ENCODE data around the gene NCOR1. TPM values are rescaled to one million over a fixed set of nuclear protein-coding genes. Genes with fewer than 3 reads are reported as not detected.

The NCOR1 gene
- total and polyA plus RNA-seq, 2 of the 8 experiments (the other 6 are each of a cell fraction or from before 2014, with no cell fraction given): 65.4 to 142 TPM

- ChIA-PET POLR2A (ENCODE audit: partially characterized antibody) (interaction anchor here (0.8 to 4.8 kb wide), 12 partner anchors 10 to 166 kb away, joined by 3 to 46 read pairs (median 4); partner anchors contain the start of genes CENPV and UBB), CTCF (ENCODE audit: partially characterized antibody) (interaction anchor here (1.2 kb wide), 1 partner anchor 11 kb away, joined by 4 read pairs; no protein-coding TSS in a partner anchor)
- H3K79me1 ChIP-seq (ENCODE audit: low read depth, low read length): no peaks in the 10 kb centered on the region
- peak overlapping the region; percentile 80 to 92 (median 90) for H3K4me3 ChIP-seq (ENCODE audit: extremely low read depth in 1 of 4, insufficient read depth in 2 of 4, low read depth in 3 of 4, low read length in 4 of 4)
- H2BK20ac ChIP-seq (ENCODE audit: low read length): no peak overlapping the region
- H3K4me2 ChIP-seq (ENCODE audit: insufficient read depth in 1 of 2, low read depth in 2 of 2, low read length in 2 of 2): peak overlapping the region; percentile 80 to 90
- H3K9me3 ChIP-seq (ENCODE audit: insufficient read depth in 2 of 2, low read depth in 1 of 2, low read length in 1 of 2): no peaks in the 10 kb centered on the region
- no peak overlapping the region for H4K91ac ChIP-seq (replicated peaks; ENCODE audit: insufficient read length, low read length)
- H2BK120ac ChIP-seq (replicated peaks; ENCODE audit: low read depth, low read length): no peak overlapping the region
- TF ChIP-seq BRCA1 (IDR thresholded peaks at IDR 0.05; ENCODE audit: low read depth, low read length): no peak
- no peak for TF ChIP-seq BCL11A (IDR thresholded peaks at IDR 0.05; ENCODE audit: low read depth in 2 of 2, low read length in 2 of 2)
- TF ChIP-seq MAFK (IDR thresholded peaks at IDR 0.05; ENCODE audit: low read depth, low read length): no peak
- TF ChIP-seq CHD2 (IDR thresholded peaks at IDR 0.05; ENCODE audit: low read length): no peak
- TF ChIP-seq POU5F1 (IDR thresholded peaks at IDR 0.05; ENCODE audit: low read depth, low read length): no peak
- no peak for TF ChIP-seq PHF8 (conservative IDR thresholded peaks at IDR 0.05; ENCODE audit: low read depth, low read length)
- TF ChIP-seq EGR1 (IDR thresholded peaks at IDR 0.05; ENCODE audit: borderline replicate concordance, low read depth, low read length): no peak
- TF ChIP-seq RFX5 (IDR thresholded peaks at IDR 0.05; ENCODE audit: borderline replicate concordance, low read depth, low read length): no peak
- TF ChIP-seq TCF12 (IDR thresholded peaks at IDR 0.05; ENCODE audit: low read depth, low read length): no peak
- no peak for TF ChIP-seq POLR2AphosphoS5 (IDR thresholded peaks at IDR 0.05; ENCODE audit: low read depth, low read length)
- TF ChIP-seq SRF (IDR thresholded peaks at IDR 0.05; ENCODE audit: low read depth, low read length): no peak
- no peak overlapping the region for H4K5ac ChIP-seq (ENCODE audit: insufficient read length, low read depth, low read length)
- H3K56ac ChIP-seq (replicated peaks; ENCODE audit: insufficient read length, low read depth, low read length): no peak overlapping the region
- H3K27ac ChIP-seq (ENCODE audit: low read depth, low read length): peak overlapping the region; percentile 88
- no peaks in the 10 kb centered on the region for H3K36me3 ChIP-seq (ENCODE audit: control insufficient read depth in 2 of 4, insufficient read depth in 4 of 4, low read length in 3 of 4)
- H4K20me1 ChIP-seq (replicated peaks in 1 of 2; ENCODE audit: control insufficient read depth in 1 of 2, insufficient read depth in 2 of 2, low read length in 2 of 2): peaks cover 0 to 4% of the 10 kb centered on the region in 2 experiments
- no peak overlapping the region for H3K4ac ChIP-seq (replicated peaks; ENCODE audit: insufficient read length, low read depth, low read length)
- no peak overlapping the region for H2BK12ac ChIP-seq (ENCODE audit: low read depth, low read length)
- FAIRE-seq (no peak), DNase-seq (ENCODE audit: low read depth in 1 of 2, low spot score in 2 of 2) (no peak)
- H3K4me1 ChIP-seq (replicated peaks in 1 of 4; ENCODE audit: control insufficient read depth in 3 of 4, insufficient read depth in 4 of 4, low read length in 3 of 4): peaks cover 0 to 6% (median 2%) of the 10 kb centered on the region in 4 experiments; a peak in 5 of 7 replicates
- no peak overlapping the region for H2AFZ ChIP-seq (ENCODE audit: low read length)
- H3K18ac ChIP-seq (ENCODE audit: extremely low read depth, low read length): no peak overlapping the region; the same call in 1 of the 2 replicates
- no peak overlapping the region for H2AK5ac ChIP-seq (ENCODE audit: low read depth, low read length)
- WGBS, 2 experiments (ENCODE audit: extremely low coverage in 1 of 2, insufficient coverage in 1 of 2, insufficient read length in 1 of 2, insufficient replicate concordance in 2 of 2, low coverage in 1 of 2, low lambda C conversion rate in 2 of 2, missing lambda C conversion rate in 1 of 2): 16% methylated on average over 16 of the region's 16 CpGs; no CpG with 5 or more reads in 1 of the 2 experiments
- no peak overlapping the region for H2BK15ac ChIP-seq (ENCODE audit: low read length)
- peaks cover 34 to 82% of the 10 kb centered on the region in 2 experiments for H3K79me2 ChIP-seq (ENCODE audit: control insufficient read depth in 1 of 2, insufficient read depth in 2 of 2, low read length in 2 of 2)
- peak overlapping the region; percentile 98; the same call in 1 of the 2 replicates for H4K8ac ChIP-seq (ENCODE audit: extremely low read depth, insufficient read depth, low read length)
- no peak overlapping the region for H3K23ac ChIP-seq (ENCODE audit: insufficient read length)
- H3K14ac ChIP-seq (ENCODE audit: insufficient read length): no peak overlapping the region
- H2BK5ac ChIP-seq (ENCODE audit: low read depth, low read length): peak overlapping the region; percentile 71; the same call in 1 of the 2 replicates
- H3K23me2 ChIP-seq (ENCODE audit: low read depth, low read length): peaks cover 9% of the 10 kb centered on the region
- peak overlapping the region; percentile 85 to 97 (median 94) for H3K9ac ChIP-seq (replicated peaks in 1 of 4; ENCODE audit: extremely low read depth in 1 of 4, low read depth in 3 of 4, low read length in 3 of 4)
- no peaks in the 10 kb centered on the region for H3K27me3 ChIP-seq (replicated peaks in 1 of 4; ENCODE audit: control insufficient read depth in 3 of 4, extremely low read depth in 1 of 4, insufficient read depth in 3 of 4, low read length in 3 of 4)
Measured at GRCh38 chr17:16214190-16215001, 938 bp downstream of the NCOR1 start.
